Measurements from ENCODE around the gene ACP7. TPM values are rescaled to one million over a fixed set of nuclear protein-coding genes. Genes with fewer than 3 reads are reported as not detected.

Gene ACP7
- total and polyA plus RNA-seq, 9 of the 15 experiments (the other 6 are each of a cell fraction or from before 2014, with no cell fraction given) = not detected

DNA sequence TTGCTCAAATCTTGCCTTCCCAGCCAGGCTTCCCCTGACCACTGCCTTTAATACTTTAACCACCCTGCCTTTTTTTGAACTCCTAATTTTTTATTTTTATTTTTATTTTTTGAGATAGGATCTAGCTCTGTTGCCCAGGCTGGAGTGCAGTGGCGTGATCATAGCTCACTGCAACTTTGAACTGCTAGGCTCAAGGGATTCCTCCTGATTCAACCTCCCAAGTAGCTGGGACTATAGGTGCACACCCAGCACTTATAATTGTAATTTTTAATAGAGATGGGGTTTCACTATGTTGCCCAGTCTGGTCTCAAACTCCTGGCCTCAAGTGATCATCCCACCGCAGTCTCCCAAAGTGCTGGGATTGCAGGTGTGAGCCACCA lies 30.1 kb upstream of the ACP7 start (continued):
- TF ChIP-seq, protein P1, sequence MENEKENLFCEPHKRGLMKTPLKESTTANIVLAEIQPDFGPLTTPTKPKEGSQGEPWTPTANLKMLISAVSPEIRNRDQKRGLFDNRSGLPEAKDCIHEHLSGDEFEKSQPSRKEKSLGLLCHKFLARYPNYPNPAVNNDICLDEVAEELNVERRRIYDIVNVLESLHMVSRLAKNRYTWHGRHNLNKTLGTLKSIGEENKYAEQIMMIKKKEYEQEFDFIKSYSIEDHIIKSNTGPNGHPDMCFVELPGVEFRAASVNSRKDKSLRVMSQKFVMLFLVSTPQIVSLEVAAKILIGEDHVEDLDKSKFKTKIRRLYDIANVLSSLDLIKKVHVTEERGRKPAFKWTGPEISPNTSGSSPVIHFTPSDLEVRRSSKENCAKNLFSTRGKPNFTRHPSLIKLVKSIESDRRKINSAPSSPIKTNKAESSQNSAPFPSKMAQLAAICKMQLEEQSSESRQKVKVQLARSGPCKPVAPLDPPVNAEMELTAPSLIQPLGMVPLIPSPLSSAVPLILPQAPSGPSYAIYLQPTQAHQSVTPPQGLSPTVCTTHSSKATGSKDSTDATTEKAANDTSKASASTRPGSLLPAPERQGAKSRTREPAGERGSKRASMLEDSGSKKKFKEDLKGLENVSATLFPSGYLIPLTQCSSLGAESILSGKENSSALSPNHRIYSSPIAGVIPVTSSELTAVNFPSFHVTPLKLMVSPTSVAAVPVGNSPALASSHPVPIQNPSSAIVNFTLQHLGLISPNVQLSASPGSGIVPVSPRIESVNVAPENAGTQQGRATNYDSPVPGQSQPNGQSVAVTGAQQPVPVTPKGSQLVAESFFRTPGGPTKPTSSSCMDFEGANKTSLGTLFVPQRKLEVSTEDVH (IDR thresholded peaks at IDR 0.05; ENCODE audit: low read depth, partially characterized antibody) = no peak
- TF ChIP-seq TSC22D4 (tag; IDR thresholded peaks at IDR 0.05) (no peak), NFYB (IDR thresholded peaks at IDR 0.05; ENCODE audit: extremely low read depth, insufficient read length) (no peak), BCL6 (CRISPR knock-in tag; IDR thresholded peaks at IDR 0.05) (no peak), BRF1 (IDR thresholded peaks at IDR 0.05; ENCODE audit: borderline replicate concordance, extremely low read depth, insufficient read length) (no peak), GTF3C2 (IDR thresholded peaks at IDR 0.05; ENCODE audit: borderline replicate concordance, extremely low read depth, insufficient read length) (no peak), ZNF584 (CRISPR knock-in tag; IDR thresholded peaks at IDR 0.05; ENCODE audit: low read depth) (no peak)

Data from K562 (cell line).